ENCODE measurements around the gene SETBP1.

- TF ChIP-seq POLR2A (IDR thresholded peaks at IDR 0.05; ENCODE audit: low read depth, low read length) (no peak), MXI1 (IDR thresholded peaks at IDR 0.05; ENCODE audit: borderline replicate concordance, low read depth, low read length) (no peak), CTCF (conservative IDR thresholded peaks at IDR 0.05; ENCODE audit: low read depth, low read length) (no peak), CHD1 (IDR thresholded peaks at IDR 0.05; ENCODE audit: low read depth, low read length) (no peak)
Observed at GRCh38 chr18:44915213-44915612, 234.5 kb downstream of the SETBP1 start.

Measured in IMR-90 (cell line).